Nephron progenitor cell (in vitro differentiated cells): ENCODE results near the gene RNASE12.

Experiments used
- DNase-seq: peaks from one replicate; pipeline ENCODE4 v3.0.0; 2021
- H3K27ac Mint-ChIP-seq: 2 replicates; pipeline ENCODE4 v1.8.0; 2021; ENCODE audit warnings: mild to moderate bottlenecking, moderate library complexity, mixed read lengths
- H3K27me3 Mint-ChIP-seq: 2 replicates; pipeline ENCODE4 v1.8.0; 2021; ENCODE audit warnings: mild to moderate bottlenecking, low read depth, mixed read lengths; ENCODE audit not compliant: poor library complexity
- H3K36me3 Mint-ChIP-seq: 2 replicates; pipeline ENCODE4 v1.8.0; 2021; ENCODE audit warnings: low read depth, mixed read lengths
- H3K4me1 Mint-ChIP-seq: 2 replicates; pipeline ENCODE4 v1.8.0; 2021; ENCODE audit warnings: mixed read lengths
- H3K4me3 Mint-ChIP-seq: 2 replicates; pipeline ENCODE4 v1.8.0; 2021; ENCODE audit warnings: mild to moderate bottlenecking, moderate library complexity, mixed read lengths
- H3K9me3 Mint-ChIP-seq: 2 replicates; pipeline ENCODE4 v1.8.0; 2021; ENCODE audit warnings: mild to moderate bottlenecking, moderate library complexity, mixed read lengths
- CTCF ChIP-seq: fragments of 200-600 bp; sonication (generic); IDR thresholded peaks from 2 replicates; pipeline ENCODE4 v1.5.0; 2021; ENCODE audit warnings: antibody characterized with exemption

RNASE12 gene

DNA sequence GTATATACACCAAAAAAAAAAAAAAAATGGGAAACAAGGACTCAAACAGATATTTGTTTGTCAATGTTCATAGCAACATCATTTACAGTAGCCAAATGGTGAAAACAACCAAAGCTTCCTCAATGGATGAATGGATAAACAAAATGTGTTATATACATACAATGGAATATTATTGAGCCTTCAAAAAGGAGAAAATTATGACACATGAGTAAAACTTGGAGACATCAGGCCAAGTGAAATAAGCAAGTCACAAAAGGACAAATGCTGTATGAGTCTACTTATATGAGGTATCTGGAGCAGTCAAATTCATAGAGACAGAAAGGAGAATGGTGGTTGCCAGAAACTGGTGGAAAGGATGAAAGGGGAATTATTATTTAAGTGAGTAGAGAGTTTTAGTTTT lies 38.2 kb downstream of the RNASE12 start:
- H3K4me1 Mint-ChIP-seq: peaks cover 2% of the 10 kb centered on the region
- DNase-seq: no peak
- TF ChIP-seq CTCF: no peak
- H3K27me3 Mint-ChIP-seq: no peaks in the 10 kb centered on the region
- no peak overlapping the region for H3K27ac Mint-ChIP-seq
- H3K36me3 Mint-ChIP-seq: no peaks in the 10 kb centered on the region
- H3K9me3 Mint-ChIP-seq: no peaks in the 10 kb centered on the region
- no peak overlapping the region for H3K4me3 Mint-ChIP-seq

DNA sequence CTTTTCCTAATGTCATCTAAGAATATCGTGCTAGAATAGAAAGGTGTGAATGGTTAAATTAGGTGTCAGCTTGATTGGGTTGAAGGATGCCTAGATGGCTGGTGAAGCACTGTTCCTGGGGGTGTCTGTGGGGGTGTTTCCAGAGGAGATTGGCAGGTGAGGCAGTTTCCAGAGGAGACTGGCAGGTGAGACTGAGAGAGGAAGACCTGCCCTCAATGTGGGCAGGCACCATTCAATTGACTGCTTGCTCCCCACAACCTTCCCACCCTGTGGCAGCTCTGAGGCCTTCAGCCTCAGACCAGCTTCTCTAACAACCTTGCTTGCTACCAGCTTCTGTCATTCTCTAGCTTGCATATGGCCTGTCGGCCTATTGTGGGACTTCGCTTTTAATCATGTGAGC lies 39.6 kb downstream of the RNASE12 start:
- Mint-ChIP-seq H3K27me3 (peaks cover 3% of the 10 kb centered on the region), H3K4me3 (no peak overlapping the region), H3K9me3 (no peaks in the 10 kb centered on the region), H3K4me1 (no peaks in the 10 kb centered on the region), H3K36me3 (no peaks in the 10 kb centered on the region), H3K27ac (no peak overlapping the region)
- no peak for TF ChIP-seq CTCF
- no peak for DNase-seq

GRCh38 chr14:20550926-20551325 lies 40.2 kb downstream of the RNASE12 start:
- no peak for DNase-seq
- Mint-ChIP-seq H3K27ac (no peak overlapping the region), H3K4me3 (no peak overlapping the region), H3K27me3 (peaks cover 3% of the 10 kb centered on the region), H3K36me3 (no peaks in the 10 kb centered on the region), H3K9me3 (no peaks in the 10 kb centered on the region), H3K4me1 (no peaks in the 10 kb centered on the region)
- no peak for TF ChIP-seq CTCF

GRCh38 chr14:20548414-20549158 lies 42.6 kb downstream of the RNASE12 start:
- Mint-ChIP-seq H3K36me3 (no peaks in the 10 kb centered on the region), H3K27ac (no peak overlapping the region)

DNA sequence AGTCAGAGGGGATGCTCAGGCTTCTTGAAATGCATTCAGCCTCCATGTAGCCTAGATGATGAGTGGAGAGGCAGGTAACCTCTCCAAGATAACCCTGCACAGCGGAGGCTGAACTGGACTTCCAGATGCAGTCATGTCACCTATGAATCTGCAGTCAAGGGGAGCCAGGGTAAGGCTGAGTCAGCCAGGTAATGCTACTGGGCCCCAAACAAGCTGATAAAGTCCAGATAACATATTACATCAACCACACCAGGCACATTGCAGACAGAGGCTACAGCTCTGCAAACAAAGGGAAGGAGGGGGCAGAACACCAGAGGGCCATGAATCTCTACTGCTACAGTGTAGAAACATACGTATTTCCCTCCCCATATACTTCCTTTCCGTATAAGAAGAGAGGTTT lies 44.3 kb downstream of the RNASE12 start:
- Mint-ChIP-seq H3K36me3 (no peaks in the 10 kb centered on the region), H3K27me3 (peaks cover 9% of the 10 kb centered on the region), H3K4me3 (no peak overlapping the region), H3K9me3 (no peaks in the 10 kb centered on the region), H3K4me1 (no peaks in the 10 kb centered on the region), H3K27ac (peak overlapping the region; percentile 29)
- DNase-seq: no peak
- TF ChIP-seq CTCF: no peak

More at GRCh38 chr14:20548414-20549158, 42.6 kb downstream of the RNASE12 start:
- Mint-ChIP-seq H3K4me3 (no peak overlapping the region), H3K27me3 (peaks cover 6% of the 10 kb centered on the region), H3K9me3 (no peaks in the 10 kb centered on the region), H3K4me1 (no peaks in the 10 kb centered on the region)
- DNase-seq: no peak
- no peak for TF ChIP-seq CTCF
